MCF 10A (cell line): ENCODE data around the gene AZI2. TPM values are rescaled to one million over a fixed set of nuclear protein-coding genes. Genes with fewer than 3 reads are reported as not detected.

Experiments used
- BruUV-seq: library from RNA; stranded (reverse); fragments of 400-500 nt; replicated peaks from 2 replicates; lab custom pipeline; 2021; lab: Mats Ljungman, UMichigan
- CTCF ChIA-PET: fragments of 300-600 bp; sonication (Branson Sonifier 250); formaldehyde crosslinking; extraction: SDS; loops from one replicate; lab custom pipeline; 2021; ENCODE audit warnings: antibody characterized with exemption, inconsistent platforms; lab: Yijun Ruan, JAX
- POLR2A ChIA-PET: fragments of 300-600, 350-650 bp; sonication (Branson Sonifier 250); formaldehyde crosslinking; extraction: SDS; loops from one replicate; lab custom pipeline; 2020; ENCODE audit warnings: antibody characterized with exemption, inconsistent platforms; lab: Yijun Ruan, JAX
- DNase-seq: peaks from one replicate; pipeline ENCODE4 v3.0.0-alpha.2; 2018; ENCODE audit not compliant: unreplicated experiment
- H3K27ac Mint-ChIP-seq: one replicate; pipeline ENCODE4 v1.8.0; 2022; ENCODE audit warnings: mild to moderate bottlenecking, low read depth, mixed read lengths; ENCODE audit not compliant: unreplicated experiment
- H3K27me3 Mint-ChIP-seq: one replicate; pipeline ENCODE4 v1.8.0; 2022; ENCODE audit warnings: mixed read lengths; ENCODE audit not compliant: insufficient read depth, unreplicated experiment
- H3K36me3 Mint-ChIP-seq: one replicate; pipeline ENCODE4 v1.8.0; 2022; ENCODE audit warnings: mild to moderate bottlenecking, moderate library complexity, mixed read lengths; ENCODE audit not compliant: insufficient read depth, unreplicated experiment
- H3K4me1 Mint-ChIP-seq: one replicate; pipeline ENCODE4 v1.8.0; 2022; ENCODE audit warnings: mixed read lengths; ENCODE audit not compliant: insufficient read depth, unreplicated experiment
- H3K4me3 Mint-ChIP-seq: one replicate; pipeline ENCODE4 v1.8.0; 2022; ENCODE audit warnings: mild to moderate bottlenecking, moderate library complexity, mixed read lengths; ENCODE audit not compliant: unreplicated experiment
- H3K9me3 Mint-ChIP-seq: one replicate; pipeline ENCODE4 v1.8.0; 2022; ENCODE audit warnings: mixed read lengths; ENCODE audit not compliant: unreplicated experiment
- CTCF ChIP-seq: fragments of 200-600 bp; IDR thresholded peaks from one replicate; pipeline ENCODE4 v1.8.0; 2022; ENCODE audit warnings: antibody characterized with exemption, mild to moderate bottlenecking; ENCODE audit not compliant: unreplicated experiment
- intact Hi-C: fragments of 100-400 bp; cut with micrococcal nuclease; formaldehyde crosslinking; loops from 2 replicates; pipeline ENCODE4 v1.14.1; 2022
- total RNA-seq: library from RNA; stranded (reverse); gene quantifications from 2 replicates; pipeline ENCODE4 v1.2.3, GENCODE V29; 2022

The AZI2 gene
- total RNA-seq, 1 experiment from 2014 or later, result 177 TPM

- no TSS peak for BruUV-seq
- no peak for TF ChIP-seq CTCF
- POLR2A ChIA-PET, result interaction anchor here (0.6 to 2.8 kb wide), 7 partner anchors 12 to 34 kb away, joined by 3 to 60 read pairs (median 6); partner anchors contain the start of genes AZI2 and ZCWPW2
- DNase-seq, result peak; percentile 94
- Mint-ChIP-seq H3K9me3 (no peaks in the 10 kb centered on the region), H3K36me3 (no peaks in the 10 kb centered on the region), H3K4me1 (peaks cover 14% of the 10 kb centered on the region), H3K4me3 (peak overlapping the region; percentile 46), H3K27me3 (no peaks in the 10 kb centered on the region), H3K27ac (peak overlapping the region; percentile 94)
- CTCF ChIA-PET, result no interaction called here
- intact Hi-C loops, result loop anchor here (1.0 kb wide), 1 partner anchor 28 kb away; the partner anchor contains the start of genes AZI2 and ZCWPW2
Measured at GRCh38 chr3:28376424-28376823, 27.8 kb upstream of the AZI2 start.

- H3K27ac Mint-ChIP-seq, result peak overlapping the region; percentile 100
- peaks cover 25% of the 10 kb centered on the region for H3K36me3 Mint-ChIP-seq
- no peaks in the 10 kb centered on the region for H3K4me1 Mint-ChIP-seq
- H3K4me3 Mint-ChIP-seq, result peak overlapping the region; percentile 95
- BruUV-seq, result TSS peak; percentile 51
- TF ChIP-seq CTCF, result no peak
- POLR2A ChIA-PET, result interaction anchor here (0.8 to 2.9 kb wide), 23 partner anchors 9 to 1415 kb away, joined by 3 to 60 read pairs (median 5); no protein-coding TSS in a partner anchor
- intact Hi-C loops, result no loop called here
- CTCF ChIA-PET, result interaction anchor here (0.6 to 1.2 kb wide), 4 partner anchors 8 to 128 kb away, joined by 3 to 4 read pairs (median 3); no protein-coding TSS in a partner anchor
- H3K27me3 Mint-ChIP-seq, result no peaks in the 10 kb centered on the region
- no peaks in the 10 kb centered on the region for H3K9me3 Mint-ChIP-seq
- no peak for DNase-seq
Measured at GRCh38 chr3:28349469-28350000, 911 bp upstream of the AZI2 start.

- Mint-ChIP-seq H3K27ac (peak overlapping the region; percentile 100), H3K9me3 (no peaks in the 10 kb centered on the region), H3K27me3 (no peaks in the 10 kb centered on the region), H3K36me3 (peaks cover 20% of the 10 kb centered on the region), H3K4me1 (peaks cover 2% of the 10 kb centered on the region), H3K4me3 (peak overlapping the region; percentile 95)
- BruUV-seq, result no TSS peak
- ChIA-PET POLR2A (interaction anchor here (0.6 to 2.9 kb wide), 27 partner anchors 9 to 1416 kb away, joined by 3 to 60 read pairs (median 4); no protein-coding TSS in a partner anchor), CTCF (interaction anchor here (0.6 to 0.7 kb wide), 3 partner anchors 21 to 1001 kb away, joined by 3 to 7 read pairs (median 5); no protein-coding TSS in a partner anchor)
- intact Hi-C loops, result loop anchor here (1.0 kb wide), 1 partner anchor 28 kb away; no protein-coding TSS in a partner anchor
- no peak for TF ChIP-seq CTCF
- DNase-seq, result no peak
Measured at GRCh38 chr3:28348265-28348628, 377 bp downstream of the AZI2 start.
